ENCODE measurements around the gene FAIM2.

FAIM2 gene

DNA sequence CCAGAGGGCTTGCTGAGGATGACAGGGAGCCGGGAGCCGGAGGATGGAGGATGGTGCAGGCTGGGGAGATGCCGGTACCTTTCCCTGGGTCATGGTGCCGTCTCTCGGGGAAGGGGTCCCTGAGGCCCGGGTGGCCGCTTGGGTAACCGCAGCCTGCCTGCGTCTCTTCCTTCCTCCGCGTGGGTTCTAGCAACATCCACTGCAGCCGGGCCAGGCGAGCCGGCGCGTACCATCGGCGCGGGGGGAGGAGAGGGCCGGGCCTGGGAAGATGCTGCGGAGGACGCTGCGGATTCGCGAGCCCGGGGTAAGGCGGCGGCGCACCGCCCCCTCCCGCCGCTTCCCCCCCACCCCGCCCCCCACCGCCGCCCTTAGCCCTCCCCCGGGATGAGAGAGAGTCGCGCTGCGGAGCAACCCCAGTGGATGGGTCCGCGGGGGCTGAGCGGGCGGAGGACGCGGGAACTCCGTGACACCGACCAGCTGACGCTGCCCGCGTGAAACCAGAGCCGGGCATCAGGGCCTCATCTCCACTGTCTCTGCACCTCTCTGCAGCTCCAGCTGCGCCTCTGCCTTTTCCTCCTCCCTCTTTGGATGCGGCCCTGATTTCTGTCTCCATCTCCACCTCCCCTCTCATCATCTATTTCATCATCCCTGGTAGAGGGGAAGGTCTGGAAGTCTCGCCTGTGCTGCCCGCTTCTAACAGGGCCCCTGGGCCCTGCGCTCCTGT lies at the start of gene FAIM2:
FAIM2 (minus strand) TSS at position 201 of the 724 bp plus-strand sequence; CDS start at position 93, 108 bp downstream.
- DNase-seq (ENCODE audit: extremely low read depth in 1 of 2, low read depth in 1 of 2): peak; percentile 15

DNA sequence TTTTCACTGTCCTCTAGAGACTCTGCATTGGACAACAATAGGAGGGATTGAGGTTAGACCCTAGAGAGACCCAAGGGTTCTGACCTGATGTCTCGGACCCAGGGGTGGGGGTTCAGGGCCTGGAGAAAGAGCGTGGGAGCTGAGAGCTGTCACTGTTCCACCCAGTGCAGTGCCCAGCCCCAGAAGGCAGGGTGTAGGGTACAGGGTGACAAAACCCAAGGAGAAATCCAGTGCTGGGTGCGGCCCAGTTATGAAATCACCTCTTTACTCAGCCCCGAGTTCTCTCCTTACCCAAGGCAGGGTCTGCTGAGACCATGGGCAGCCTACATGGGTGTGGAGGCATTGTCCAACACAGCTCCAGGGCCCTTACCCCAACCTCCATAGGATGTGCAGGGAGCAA lies 49.5 kb upstream of the FAIM2 start:
- DNase-seq (ENCODE audit: extremely low read depth in 1 of 2, low read depth in 1 of 2): no peak

DNA sequence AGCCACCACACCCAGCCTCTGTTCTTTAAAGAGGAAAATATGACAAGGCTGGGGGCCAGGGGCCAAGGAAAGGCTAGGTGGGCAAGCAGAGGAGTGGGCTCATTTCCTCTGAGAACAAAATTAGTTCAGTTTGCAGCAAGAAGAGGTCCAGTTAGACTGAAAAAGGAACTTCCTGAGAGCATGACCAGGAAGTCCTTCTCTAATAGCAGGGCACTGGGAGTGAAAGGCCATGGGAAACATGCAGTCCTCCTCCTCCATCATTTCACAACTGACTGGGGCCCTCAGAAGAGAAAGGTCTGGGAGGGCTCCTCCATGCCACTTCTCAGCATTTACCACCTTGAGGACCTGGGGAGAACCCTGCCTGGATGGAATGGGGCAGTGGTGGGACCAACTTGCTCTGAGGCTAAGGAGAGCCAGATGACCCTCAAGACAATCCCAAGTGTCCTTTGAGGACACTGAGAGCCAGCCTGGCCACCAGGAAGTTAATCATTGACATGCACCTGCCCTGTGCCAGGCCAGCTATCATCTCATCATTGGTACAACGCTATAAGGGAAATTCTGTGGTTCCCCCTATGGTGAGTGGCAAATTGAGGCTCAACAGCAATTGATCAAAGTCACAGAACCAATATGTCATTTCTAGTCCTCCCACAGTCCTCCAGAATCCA lies 48.8 kb upstream of the FAIM2 start:
- no peak for DNase-seq (ENCODE audit: extremely low read depth in 1 of 2, low read depth in 1 of 2)

DNA sequence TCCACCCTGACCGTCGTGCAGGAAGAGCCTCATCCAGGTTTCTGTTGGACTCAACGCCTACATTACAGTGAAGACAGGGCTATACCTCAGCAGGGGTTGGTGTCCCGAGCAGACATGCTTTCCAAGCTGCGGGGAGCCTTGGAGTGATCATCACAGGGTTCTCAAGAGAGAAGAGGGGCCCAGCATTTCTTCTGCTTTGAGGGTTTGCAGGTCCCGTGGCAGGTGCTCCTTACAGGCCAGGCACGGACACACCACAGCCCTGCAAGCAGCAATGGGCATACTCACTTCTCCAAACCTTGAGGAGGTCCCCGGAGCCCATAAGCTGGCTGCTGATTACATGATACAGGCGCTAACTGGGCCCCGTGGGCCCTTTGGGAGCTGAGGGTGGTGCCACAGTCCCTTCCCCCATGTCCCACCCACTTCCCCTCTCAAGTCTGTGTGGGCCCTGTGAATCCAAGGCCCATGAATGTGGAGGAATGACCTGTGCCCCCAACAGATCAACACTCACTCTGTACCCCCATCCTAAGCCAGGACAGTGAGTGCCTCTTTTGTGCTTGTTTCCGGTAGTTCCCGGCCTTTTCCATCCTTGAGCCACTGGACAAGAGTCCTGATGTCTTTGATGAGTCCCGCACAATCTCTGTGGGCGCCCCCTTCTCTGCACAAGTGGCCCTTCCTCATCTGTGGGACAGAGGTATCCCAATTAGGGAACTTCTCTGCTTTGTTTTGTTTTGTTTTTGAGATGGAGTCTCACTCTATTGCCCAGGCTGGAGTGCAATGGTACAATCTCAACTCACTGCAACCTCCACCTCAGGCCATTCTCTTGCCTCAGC lies 47.9 kb upstream of the FAIM2 start:
- DNase-seq (ENCODE audit: extremely low read depth in 1 of 2, low read depth in 1 of 2): no peak

DNA sequence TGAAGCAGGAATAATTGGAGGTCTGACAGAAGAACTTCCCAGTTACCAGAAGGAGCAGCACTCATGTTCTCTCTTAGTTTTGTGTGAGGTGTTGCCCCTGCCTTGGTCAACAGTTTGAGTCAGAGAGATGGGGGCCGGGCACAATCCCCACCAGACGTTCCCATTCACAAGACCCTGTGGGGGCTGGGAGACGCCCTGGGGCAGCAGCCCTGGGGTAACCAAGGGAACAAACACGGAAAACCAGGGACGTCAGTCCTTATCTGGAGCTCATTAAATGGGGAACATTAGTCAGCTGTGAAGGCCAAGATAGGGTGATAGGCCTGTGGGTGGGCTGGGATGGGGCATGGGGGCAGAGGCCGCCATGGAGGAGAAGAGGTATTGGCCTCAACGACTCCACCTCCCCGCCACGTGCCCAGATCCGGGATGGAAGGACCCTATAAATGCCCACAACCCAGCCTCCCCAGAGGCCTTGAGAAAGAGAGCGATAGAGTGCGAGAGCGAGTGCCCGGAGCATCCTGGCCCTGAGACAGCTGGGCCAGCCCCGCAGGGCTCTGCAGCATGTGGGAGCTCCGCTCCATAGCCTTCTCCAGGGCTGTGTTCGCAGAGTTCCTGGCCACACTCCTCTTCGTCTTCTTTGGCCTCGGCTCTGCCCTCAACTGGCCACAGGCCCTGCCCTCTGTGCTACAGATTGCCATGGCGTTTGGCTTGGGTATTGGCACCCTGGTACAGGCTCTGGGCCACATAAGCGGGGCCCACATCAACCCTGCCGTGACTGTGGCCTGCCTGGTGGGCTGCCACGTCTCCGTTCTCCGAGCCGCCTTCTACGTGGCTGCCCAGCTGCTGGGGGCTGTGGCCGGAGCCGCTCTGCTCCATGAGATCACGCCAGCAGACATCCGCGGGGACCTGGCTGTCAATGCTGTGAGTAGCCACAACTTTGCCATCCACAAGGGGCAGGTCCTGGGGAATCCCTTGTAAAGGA lies 46.9 kb upstream of the FAIM2 start, which contains the start of gene AQP2:
AQP2 (plus strand) TSS at position 465 of the 979 bp plus-strand sequence; CDS start at position 559, 94 bp downstream.
- DNase-seq (ENCODE audit: extremely low read depth in 1 of 2, low read depth in 1 of 2): no peak

DNA sequence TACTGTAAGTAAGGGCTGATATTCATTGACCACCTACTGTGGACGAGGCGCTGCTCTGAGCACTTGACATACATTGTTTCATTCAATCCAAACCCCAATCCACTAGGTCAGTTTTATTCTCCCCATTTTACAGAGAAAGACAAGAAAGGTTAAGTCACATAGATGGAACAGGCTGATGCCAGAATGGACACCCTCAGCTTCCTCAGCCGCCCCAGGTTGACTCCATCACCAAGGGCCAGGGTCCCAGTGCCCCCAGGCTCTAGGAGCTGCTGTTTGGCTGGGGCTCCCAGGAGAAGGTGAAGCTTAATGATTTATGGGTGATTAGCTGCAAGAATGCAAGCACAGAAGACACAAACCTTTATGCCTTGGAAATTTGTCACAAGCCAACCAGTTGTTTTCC lies 46.2 kb upstream of the FAIM2 start:
- no peak for DNase-seq (ENCODE audit: extremely low read depth in 1 of 2, low read depth in 1 of 2)

DNA sequence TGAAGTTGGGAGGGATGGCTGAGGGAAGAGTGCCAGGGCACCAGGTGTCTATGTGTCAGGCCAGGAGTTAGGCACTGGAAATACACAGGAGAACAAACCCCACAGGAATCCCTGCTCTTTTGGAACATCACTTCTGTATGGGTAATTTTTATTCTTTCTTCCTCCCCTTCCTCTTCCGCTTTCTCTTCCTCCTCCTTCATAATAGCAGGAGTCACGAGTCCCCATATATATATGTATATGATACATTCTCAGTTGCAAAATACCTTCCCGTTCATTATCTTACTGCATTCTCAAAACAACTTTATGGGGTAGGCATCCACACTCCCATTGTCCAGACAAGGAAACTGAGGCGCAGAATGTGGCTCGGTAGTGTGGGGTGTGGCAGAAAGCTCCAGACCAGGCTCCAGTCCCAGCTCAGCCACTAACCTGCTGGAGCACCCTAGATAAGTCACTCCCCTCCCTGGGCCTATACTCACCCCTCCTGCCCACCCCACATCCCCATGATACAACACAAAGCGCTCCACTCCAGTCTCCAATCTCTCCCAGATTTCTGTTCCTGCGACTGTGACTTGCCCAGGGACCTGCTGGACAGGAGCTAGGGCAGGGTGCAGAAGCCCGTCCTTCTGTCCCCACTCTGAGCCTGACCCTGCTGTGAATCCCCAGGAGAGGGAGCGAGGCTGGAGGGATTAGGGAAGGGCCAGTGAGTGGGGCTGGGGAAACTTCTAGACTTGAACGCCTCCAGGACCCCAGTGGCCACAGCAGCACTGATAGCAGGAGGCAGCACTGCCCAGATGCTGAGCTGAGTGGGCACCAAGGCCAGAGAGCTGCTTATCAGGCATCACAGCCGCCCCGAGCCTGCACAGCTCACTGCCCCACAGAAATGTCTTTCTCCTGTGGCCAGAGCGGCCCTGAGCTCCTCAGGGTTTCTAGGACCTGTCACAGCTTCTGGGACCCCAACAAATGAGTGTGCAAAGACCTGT lies 45.5 kb upstream of the FAIM2 start:
- DNase-seq (ENCODE audit: extremely low read depth in 1 of 2, low read depth in 1 of 2): no peak

DNA sequence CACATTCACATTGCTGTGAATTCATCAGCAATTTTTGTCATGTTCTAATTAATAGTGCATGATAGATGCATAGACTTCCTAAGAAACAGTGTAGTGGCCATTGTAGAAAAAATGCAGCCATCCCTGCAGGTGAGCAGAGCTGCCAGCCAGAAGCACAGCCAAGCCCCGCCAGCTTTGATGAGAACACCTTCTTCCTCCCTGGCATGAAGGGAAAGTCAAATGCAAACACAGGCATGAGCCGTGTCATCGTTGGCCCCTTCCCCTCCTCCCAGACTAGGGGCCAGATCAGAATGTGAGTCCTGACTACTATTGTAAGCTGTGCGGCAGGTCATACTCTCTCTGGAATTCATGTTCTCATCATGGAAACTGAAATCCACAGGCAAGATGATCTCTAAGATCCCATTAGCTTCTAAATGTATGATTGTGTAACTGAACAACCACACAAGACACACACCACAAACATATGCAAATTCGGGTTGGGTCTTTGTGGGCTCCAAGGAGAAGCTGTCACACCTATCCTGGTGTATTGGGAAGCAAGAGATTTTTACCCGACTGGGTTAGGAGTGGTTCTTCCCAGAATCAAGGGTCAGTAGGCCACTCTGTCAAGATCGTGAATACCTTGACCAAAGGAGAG lies 44.0 kb upstream of the FAIM2 start:
- DNase-seq (ENCODE audit: extremely low read depth in 1 of 2, low read depth in 1 of 2): no peak

DNA sequence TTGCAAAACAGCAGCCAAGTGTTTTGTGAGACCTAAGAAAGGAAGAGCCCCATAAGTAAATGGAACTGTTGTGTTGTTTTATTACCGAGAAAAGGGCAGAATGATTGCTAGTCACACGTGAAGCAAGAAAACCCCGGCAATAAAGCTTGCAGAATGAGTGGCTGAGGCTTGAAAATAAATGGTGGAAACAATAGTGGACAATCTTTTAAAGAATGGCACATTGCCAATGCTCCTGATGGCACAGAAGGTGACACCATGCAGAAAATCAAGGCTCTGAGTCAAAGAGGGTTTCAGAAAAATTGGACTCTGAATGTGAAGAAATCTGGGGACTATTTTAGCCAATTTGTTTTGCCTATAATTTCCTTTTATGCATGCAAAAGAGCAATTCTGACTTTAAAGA lies 42.8 kb upstream of the FAIM2 start:
- no peak for DNase-seq (ENCODE audit: extremely low read depth in 1 of 2, low read depth in 1 of 2)

DNA sequence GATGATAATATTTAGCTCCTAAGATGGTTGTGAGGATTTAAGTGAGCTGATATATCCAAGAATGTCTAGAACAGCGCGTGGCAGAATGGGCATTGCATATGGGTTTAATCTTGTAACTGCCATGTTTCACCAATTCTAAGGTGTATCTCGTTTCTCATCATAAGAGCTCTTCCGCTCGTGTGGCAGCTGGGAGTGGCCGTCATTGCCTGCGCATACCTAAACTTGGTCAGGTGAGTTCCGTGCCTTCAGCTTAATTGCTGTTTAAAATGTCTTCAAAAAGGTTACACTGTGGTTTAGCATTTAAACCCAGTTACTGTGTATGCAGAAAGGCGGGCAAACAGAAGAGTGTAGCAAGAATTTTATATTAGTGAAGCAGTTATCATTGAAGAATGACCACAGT lies 42.4 kb upstream of the FAIM2 start:
- no peak for DNase-seq (ENCODE audit: extremely low read depth in 1 of 2, low read depth in 1 of 2)

DNA sequence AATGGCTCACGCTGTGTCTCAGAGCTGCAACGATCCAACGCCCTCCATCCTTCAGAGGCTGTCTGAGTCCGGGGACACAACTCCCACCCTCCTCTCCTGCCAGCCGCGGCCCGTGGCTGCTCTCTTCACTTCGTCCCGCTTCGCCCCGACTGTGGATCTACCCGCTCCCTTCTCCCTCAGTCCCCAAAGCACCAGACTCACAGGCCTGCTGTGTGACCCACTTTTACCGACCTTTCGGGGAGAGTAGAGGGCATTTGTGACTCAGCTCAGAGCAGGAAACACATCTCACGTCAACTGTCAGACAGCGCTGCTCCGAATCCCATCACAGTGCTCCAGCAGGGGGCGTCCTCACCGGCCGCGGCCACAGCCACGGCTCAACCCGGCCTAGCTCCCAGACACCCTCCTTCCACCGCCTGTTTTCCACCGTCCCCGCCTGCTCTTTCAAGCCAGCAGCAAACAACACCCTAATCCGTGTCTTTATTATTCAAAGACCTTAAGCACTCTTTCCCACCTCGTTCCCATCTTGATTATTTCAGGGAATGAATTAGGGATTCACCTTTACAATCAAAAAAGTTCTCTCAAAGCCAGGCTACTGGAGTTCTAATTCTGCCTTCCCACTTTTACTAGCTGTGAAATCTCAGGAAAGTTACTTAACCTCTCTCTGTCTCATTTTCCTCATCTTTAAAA lies 41.8 kb upstream of the FAIM2 start:
- peak; percentile 72 to 82 for DNase-seq (ENCODE audit: extremely low read depth in 1 of 2, low read depth in 1 of 2)

DNA sequence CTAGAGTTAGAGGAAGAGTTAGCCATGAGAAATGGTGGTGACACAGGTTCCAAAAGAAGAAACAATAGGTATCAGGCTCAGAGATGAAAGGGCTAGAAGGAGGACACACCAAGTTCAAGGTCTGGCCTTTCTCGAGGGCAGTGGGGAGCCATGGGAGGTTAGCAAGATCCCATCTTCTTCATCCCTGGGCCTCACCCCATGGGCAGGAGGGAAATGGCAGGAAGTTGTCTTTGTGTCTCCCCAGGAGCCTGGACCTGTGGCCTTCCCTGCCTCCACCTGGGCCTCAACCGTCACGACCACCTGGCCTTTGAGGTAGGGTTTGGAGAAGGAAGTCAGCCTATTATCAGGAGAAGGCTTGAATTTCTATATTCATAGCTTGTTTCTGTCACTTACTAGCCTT lies 41.0 kb upstream of the FAIM2 start:
- DNase-seq (ENCODE audit: extremely low read depth in 1 of 2, low read depth in 1 of 2): no peak

DNA sequence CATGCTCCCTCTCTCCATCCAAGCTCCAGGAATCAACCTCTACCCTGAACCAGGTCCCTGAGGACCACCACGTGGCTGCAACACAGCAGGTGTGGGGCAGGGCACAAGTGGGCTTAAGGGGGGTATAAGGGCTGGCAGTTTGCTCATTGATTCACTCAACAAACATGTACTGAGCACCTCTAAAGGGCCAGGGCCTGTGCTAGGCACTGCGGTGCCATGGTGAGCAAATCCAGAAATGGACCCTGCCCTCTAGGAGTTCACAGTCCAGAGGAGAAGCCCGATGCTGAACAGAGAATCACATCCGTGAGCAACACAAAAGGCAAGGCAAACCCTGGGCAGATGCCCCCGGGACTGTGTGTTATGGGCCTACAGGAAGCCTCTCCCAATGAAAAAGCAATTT lies 40.3 kb upstream of the FAIM2 start:
- no peak for DNase-seq (ENCODE audit: extremely low read depth in 1 of 2, low read depth in 1 of 2)

DNA sequence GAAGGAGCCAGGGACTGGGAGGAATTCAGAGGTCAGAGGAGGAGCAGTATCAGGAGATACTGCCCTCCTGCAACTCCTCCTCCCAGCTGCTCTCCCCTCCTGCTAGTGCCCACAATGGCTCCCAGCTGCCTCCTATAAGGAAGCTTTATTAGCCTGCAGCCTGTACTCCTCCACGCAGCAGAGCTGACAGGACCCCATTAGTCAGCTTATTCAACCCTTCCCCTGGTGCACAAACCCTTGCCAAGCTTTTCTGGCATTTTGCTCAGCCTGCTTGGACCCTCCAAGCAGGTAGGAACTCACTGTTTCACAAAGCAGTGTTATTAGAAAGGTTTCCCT lies 39.9 kb upstream of the FAIM2 start:
- DNase-seq (ENCODE audit: extremely low read depth in 1 of 2, low read depth in 1 of 2): no peak

DNA sequence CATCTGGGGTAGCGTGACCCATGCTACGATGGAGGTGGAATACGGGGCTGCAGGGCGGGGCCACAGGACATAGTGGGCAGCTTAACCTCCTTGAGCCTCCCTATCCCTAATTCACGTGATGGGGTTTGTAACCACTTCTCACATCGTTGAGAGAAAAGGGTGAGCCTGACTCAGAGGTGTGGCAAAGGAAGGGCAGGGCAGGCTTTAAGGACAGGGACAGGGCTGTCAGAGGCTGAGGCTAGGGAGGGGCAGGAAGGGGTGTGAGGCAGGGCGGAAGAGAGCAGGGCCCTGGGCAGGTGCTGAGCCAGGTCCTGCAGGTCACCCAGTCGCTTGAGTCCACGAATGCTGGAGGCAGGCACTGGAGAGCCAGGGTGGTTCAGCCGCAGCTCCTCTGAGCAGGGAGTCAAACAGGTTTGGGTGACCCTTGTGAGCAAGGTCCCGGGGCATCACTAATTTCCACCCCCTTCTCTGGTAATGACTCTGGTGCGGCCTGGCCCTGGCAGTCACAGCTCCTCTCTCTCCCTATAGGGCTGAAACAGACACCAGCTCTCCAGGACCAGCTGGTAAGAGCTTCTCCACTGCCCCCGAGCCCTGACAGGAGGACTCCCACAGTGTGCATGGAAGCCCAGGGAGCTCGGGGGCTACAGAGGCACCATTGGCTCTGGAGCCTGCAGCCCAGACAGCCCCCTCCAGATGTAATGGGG lies 39.4 kb upstream of the FAIM2 start:
- no peak for DNase-seq (ENCODE audit: extremely low read depth in 1 of 2, low read depth in 1 of 2)

DNA sequence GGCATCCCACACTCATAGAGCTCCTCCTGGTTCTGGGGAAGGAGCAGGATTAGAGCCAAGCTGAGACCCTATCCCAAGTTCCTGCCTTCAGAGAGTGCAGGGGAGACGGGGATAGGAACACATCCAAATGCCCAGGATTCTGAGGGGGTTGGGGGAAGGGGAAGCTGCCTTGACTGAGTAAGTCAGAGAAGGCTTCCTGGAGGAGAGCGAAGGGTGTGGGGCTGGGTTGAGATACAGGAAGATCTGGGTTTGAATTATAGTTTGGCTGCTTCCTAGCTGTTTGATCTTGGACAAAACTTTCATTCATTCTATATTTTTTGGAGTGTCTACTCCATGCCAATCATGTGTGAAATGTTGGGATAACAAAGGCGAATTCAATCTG lies 38.8 kb upstream of the FAIM2 start:
- no peak for DNase-seq (ENCODE audit: extremely low read depth in 1 of 2, low read depth in 1 of 2)

DNA sequence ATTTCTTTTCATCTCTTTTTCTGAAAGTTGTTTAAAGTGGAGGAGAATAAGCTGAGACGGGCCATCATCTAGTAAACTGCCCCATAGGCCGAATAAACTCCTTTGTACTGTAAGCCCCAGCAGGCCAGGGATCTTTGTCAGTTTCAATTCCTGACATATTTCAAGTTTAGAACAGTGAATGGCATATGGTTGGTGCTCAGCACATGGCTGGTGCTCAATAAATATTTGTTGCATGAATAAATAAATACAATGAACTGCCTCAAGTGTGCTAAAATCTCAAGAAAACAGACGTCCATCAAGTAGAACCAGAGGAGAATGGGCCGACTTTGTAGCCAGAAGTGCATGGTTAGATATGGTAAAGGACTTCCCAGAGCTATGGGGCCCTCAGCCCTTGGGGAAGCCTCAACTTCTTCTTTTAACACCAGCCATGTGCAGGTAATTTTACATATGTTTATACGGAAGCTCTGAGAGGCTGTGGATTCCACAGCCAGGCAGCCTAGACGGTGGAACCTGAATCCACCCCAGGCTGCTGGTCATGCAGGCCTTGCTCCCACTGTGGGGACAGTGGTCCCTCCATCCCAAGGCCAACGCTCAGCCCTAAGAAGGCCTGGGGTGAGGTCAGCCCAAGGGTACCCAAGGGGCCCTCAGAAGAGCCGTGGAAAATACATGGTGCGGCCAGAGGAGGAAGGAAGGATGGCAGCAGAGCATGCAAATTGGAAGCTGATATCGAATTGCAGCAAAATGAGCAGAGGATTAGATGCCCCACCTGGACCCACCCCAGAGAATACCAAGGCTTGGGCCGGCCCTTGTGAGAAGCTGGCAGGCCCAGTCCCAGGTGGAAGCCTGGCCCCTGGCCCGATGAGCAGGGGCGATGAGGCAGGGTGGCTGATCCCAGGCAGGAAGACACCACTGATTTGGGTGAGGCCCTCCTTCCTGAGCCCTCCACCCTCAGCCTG lies 38.1 kb upstream of the FAIM2 start:
- DNase-seq (ENCODE audit: extremely low read depth in 1 of 2, low read depth in 1 of 2): no peak

Measured in stimulated activated CD8-positive, alpha-beta memory T cell treated with anti-CD3 and anti-CD28 coated beads, Interleukin-7, amount 100 ng/mL, for 48 hours (primary cell).